Upper lobe of left lung (tissue), 4 donors: Measurements from ENCODE around the gene COPS7A.

ENCODE experiments used
- POLR2A ChIP-seq, 4 donors: fragments of 450-650 bp; IDR thresholded peaks; one replicate each; pipeline ENCODE4 v1.5.1; 2016 to 2017; ENCODE audit warnings: antibody characterized with exemption in 4 of 4, mild to moderate bottlenecking in 2 of 4
- TF ChIP-seq, protein P1 (sequence below), 6 experiments: fragments of 450-650 bp in 4 of 6; fragments of 200-600 bp in 2 of 6; sonication (generic) in 2 of 6; IDR thresholded peaks; one replicate each; pipeline ENCODE4 v1.5.1; 2016 to 2019; ENCODE audit warnings: antibody characterized with exemption in 6 of 6

DNA sequence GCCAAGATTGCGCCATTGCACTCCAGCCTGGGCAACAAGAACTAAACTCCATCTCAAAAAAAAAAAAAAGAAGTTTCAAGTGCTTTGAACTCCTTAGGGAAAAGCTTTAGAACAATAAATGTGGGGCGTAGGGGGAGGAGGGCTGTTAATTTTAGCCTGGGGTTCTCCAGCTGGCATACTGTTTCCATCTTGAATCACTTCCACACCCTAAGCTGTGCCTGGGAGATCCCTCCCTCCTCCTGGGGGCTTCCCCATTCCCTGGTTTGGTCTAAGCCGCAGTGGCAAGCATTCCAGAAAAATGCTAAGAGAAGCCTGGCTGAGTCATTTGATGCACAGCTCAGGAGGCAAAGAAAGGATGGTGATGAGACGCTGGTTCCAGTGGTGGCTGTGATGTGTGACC, 32.4 kb upstream of the COPS7A start:
- TF ChIP-seq POLR2A (IDR thresholded peaks at IDR 0.05), result no peak
- TF ChIP-seq, protein P1, sequence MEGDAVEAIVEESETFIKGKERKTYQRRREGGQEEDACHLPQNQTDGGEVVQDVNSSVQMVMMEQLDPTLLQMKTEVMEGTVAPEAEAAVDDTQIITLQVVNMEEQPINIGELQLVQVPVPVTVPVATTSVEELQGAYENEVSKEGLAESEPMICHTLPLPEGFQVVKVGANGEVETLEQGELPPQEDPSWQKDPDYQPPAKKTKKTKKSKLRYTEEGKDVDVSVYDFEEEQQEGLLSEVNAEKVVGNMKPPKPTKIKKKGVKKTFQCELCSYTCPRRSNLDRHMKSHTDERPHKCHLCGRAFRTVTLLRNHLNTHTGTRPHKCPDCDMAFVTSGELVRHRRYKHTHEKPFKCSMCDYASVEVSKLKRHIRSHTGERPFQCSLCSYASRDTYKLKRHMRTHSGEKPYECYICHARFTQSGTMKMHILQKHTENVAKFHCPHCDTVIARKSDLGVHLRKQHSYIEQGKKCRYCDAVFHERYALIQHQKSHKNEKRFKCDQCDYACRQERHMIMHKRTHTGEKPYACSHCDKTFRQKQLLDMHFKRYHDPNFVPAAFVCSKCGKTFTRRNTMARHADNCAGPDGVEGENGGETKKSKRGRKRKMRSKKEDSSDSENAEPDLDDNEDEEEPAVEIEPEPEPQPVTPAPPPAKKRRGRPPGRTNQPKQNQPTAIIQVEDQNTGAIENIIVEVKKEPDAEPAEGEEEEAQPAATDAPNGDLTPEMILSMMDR (IDR thresholded peaks at IDR 0.05), result no peak
